Karpas-422 (cell line): ENCODE measurements around the gene HSPA9. TPM values are rescaled to one million over a fixed set of nuclear protein-coding genes. Genes with fewer than 3 reads are reported as not detected.

ENCODE experiments used
- DNase-seq: peaks from one replicate; pipeline ENCODE4 v3.0.0-alpha.2; 2015
- H2AFZ ChIP-seq: fragments of 200-600 bp; sonication (generic); 2 replicates; pipeline ENCODE4 v1.6.1; 2014; ENCODE audit warnings: antibody characterized with exemption, low read length, mixed read lengths
- H3K27ac ChIP-seq: fragments of 200-600 bp; sonication (generic); 2 replicates; pipeline ENCODE4 v1.5.1; 2014; ENCODE audit warnings: mild to moderate bottlenecking, low read length, moderate library complexity
- H3K27me3 ChIP-seq: fragments of 200-600 bp; sonication (generic); 2 replicates; pipeline ENCODE4 v1.6.1; 2014; ENCODE audit warnings: low read length, mixed read lengths
- H3K36me3 ChIP-seq: fragments of 200-600 bp; sonication (generic); 2 replicates; pipeline ENCODE4 v1.6.1; 2014; ENCODE audit warnings: low read length, mixed read lengths; ENCODE audit not compliant: insufficient read depth
- H3K4me1 ChIP-seq: fragments of 200-600 bp; sonication (generic); 2 replicates; pipeline ENCODE4 v1.6.1; 2014; ENCODE audit warnings: mild to moderate bottlenecking, low read length, mixed read lengths
- H3K4me2 ChIP-seq: fragments of 200-600 bp; sonication (generic); 2 replicates; pipeline ENCODE4 v1.6.1; 2014; ENCODE audit warnings: low read length, low read depth, mild to moderate bottlenecking; ENCODE audit not compliant: poor library complexity, severe bottlenecking
- H3K4me3 ChIP-seq: fragments of 200-600 bp; sonication (generic); 2 replicates; pipeline ENCODE4 v1.5.1; 2014; ENCODE audit warnings: mild to moderate bottlenecking, antibody characterized with exemption, low read length, mixed read lengths
- H3K79me2 ChIP-seq: fragments of 200-600 bp; sonication (generic); 2 replicates; pipeline ENCODE4 v1.6.1; 2014; ENCODE audit warnings: mild to moderate bottlenecking, low read length, mixed read lengths
- H3K9ac ChIP-seq: fragments of 200-600 bp; sonication (generic); 2 replicates; pipeline ENCODE4 v1.6.0; 2014; ENCODE audit warnings: low read length
- H3K9me2 ChIP-seq: fragments of 200-600 bp; sonication (generic), shearing (Covaris generic); replicated peaks from 2 replicates; pipeline ENCODE4 v1.6.0; 2014; ENCODE audit warnings: mild to moderate bottlenecking, low read length, moderate library complexity; ENCODE audit not compliant: insufficient read depth
- H3K9me3 ChIP-seq: fragments of 300-700, 200-600 bp; sonication (generic); 2 replicates; pipeline ENCODE4 v1.6.1; 2014; ENCODE audit warnings: low read length, mixed read lengths
- H4K20me1 ChIP-seq: fragments of 200-600 bp; sonication (generic); 2 replicates; pipeline ENCODE4 v1.6.1; 2014; ENCODE audit warnings: mild to moderate bottlenecking, antibody characterized with exemption, low read length, low read depth; ENCODE audit not compliant: insufficient read depth
- total RNA-seq: library from RNA; depleted of rRNA; stranded (reverse); fragments of >200 nt; shearing (Covaris generic); gene quantifications from 2 replicates; pipeline ENCODE4 v1.2.3, GENCODE V29; 2014; ENCODE audit warnings: low replicate concordance; rRNA removed

HSPA9 gene
- total RNA-seq, result 269 and 293 TPM in 2 replicates

- Histone ChIP-seq H3K9me3 (no peaks in the 10 kb centered on the region), H3K79me2 (peaks cover 39% of the 10 kb centered on the region), H3K9me2 (no peaks in the 10 kb centered on the region), H3K27ac (peak within 1 kb of the TSS; percentile 85), H3K4me1 (peaks cover 15% of the 10 kb centered on the region), H3K27me3 (no peaks in the 10 kb centered on the region), H3K4me2 (peak within 1 kb of the TSS; percentile 92), H4K20me1 (peaks cover 6% of the 10 kb centered on the region; the same call in 1 of the 2 replicates), H3K4me3 (peak within 1 kb of the TSS; percentile 85), H2AFZ (peak within 1 kb of the TSS; percentile 74; the same call in 1 of the 2 replicates), H3K9ac (peak within 1 kb of the TSS; percentile 88), H3K36me3 (peaks cover 24% of the 10 kb centered on the region)
- peak; percentile 99 for DNase-seq
Observed at GRCh38 chr5:138575194-138576015, at the start of gene HSPA9. TSS of gene HSPA9 (minus strand) at chr5:138575401. CDS start at chr5:138575318, 83 bp downstream.

GRCh38 chr5:138623053-138623452 lies 47.9 kb upstream of the HSPA9 start:
- Histone ChIP-seq H3K4me2 (no peak overlapping the region), H3K27me3 (no peaks in the 10 kb centered on the region), H3K9me2 (no peaks in the 10 kb centered on the region), H4K20me1 (no peaks in the 10 kb centered on the region), H3K9me3 (no peaks in the 10 kb centered on the region), H3K4me1 (no peaks in the 10 kb centered on the region), H3K36me3 (no peaks in the 10 kb centered on the region), H3K4me3 (no peak overlapping the region), H3K27ac (no peak overlapping the region), H3K79me2 (no peaks in the 10 kb centered on the region), H3K9ac (no peak overlapping the region), H2AFZ (no peak overlapping the region)
- DNase-seq, result no peak

- Histone ChIP-seq H3K9ac (no peak overlapping the region), H3K9me2 (no peaks in the 10 kb centered on the region), H2AFZ (no peak overlapping the region), H3K4me2 (no peak overlapping the region), H3K4me3 (no peak overlapping the region), H3K27ac (no peak overlapping the region), H4K20me1 (no peaks in the 10 kb centered on the region), H3K36me3 (no peaks in the 10 kb centered on the region), H3K4me1 (no peaks in the 10 kb centered on the region), H3K79me2 (no peaks in the 10 kb centered on the region), H3K9me3 (no peaks in the 10 kb centered on the region), H3K27me3 (no peaks in the 10 kb centered on the region)
- DNase-seq, result no peak
Observed at GRCh38 chr5:138622051-138622450, 46.9 kb upstream of the HSPA9 start.

GRCh38 chr5:138620663-138621224 lies 45.5 kb upstream of the HSPA9 start:
- no peaks in the 10 kb centered on the region for H3K79me2 ChIP-seq
- H3K27me3 ChIP-seq, result no peaks in the 10 kb centered on the region
- H3K27ac ChIP-seq, result no peak overlapping the region
- H4K20me1 ChIP-seq, result no peaks in the 10 kb centered on the region
- no peaks in the 10 kb centered on the region for H3K9me2 ChIP-seq
- no peaks in the 10 kb centered on the region for H3K9me3 ChIP-seq
- H2AFZ ChIP-seq, result no peak overlapping the region
- H3K4me3 ChIP-seq, result no peak overlapping the region
- no peaks in the 10 kb centered on the region for H3K4me1 ChIP-seq
- no peak overlapping the region for H3K4me2 ChIP-seq
- H3K36me3 ChIP-seq, result no peaks in the 10 kb centered on the region
- no peak overlapping the region for H3K9ac ChIP-seq
- no peak for DNase-seq

- Histone ChIP-seq H3K9me3 (no peaks in the 10 kb centered on the region), H3K27me3 (no peaks in the 10 kb centered on the region)
Observed at GRCh38 chr5:138616508-138616907, 41.3 kb upstream of the HSPA9 start.

GRCh38 chr5:138615461-138615860 lies 40.3 kb upstream of the HSPA9 start:
- Histone ChIP-seq H3K79me2 (no peaks in the 10 kb centered on the region), H3K4me3 (no peak overlapping the region), H3K4me1 (no peaks in the 10 kb centered on the region), H3K9me2 (no peaks in the 10 kb centered on the region), H3K27me3 (no peaks in the 10 kb centered on the region), H3K27ac (no peak overlapping the region), H3K9me3 (no peaks in the 10 kb centered on the region), H4K20me1 (no peaks in the 10 kb centered on the region), H3K36me3 (no peaks in the 10 kb centered on the region), H2AFZ (no peak overlapping the region), H3K4me2 (no peak overlapping the region), H3K9ac (no peak overlapping the region)
- DNase-seq, result no peak

More at GRCh38 chr5:138616508-138616907, 41.3 kb upstream of the HSPA9 start:
- H3K27ac ChIP-seq, result no peak overlapping the region
- H3K79me2 ChIP-seq, result no peaks in the 10 kb centered on the region
- no peaks in the 10 kb centered on the region for H3K9me2 ChIP-seq
- H3K4me2 ChIP-seq, result no peak overlapping the region
- H4K20me1 ChIP-seq, result no peaks in the 10 kb centered on the region
- no peak for DNase-seq
- H2AFZ ChIP-seq, result no peak overlapping the region
- H3K4me1 ChIP-seq, result no peaks in the 10 kb centered on the region
- H3K9ac ChIP-seq, result no peak overlapping the region
- H3K36me3 ChIP-seq, result no peaks in the 10 kb centered on the region
- no peak overlapping the region for H3K4me3 ChIP-seq

- Histone ChIP-seq H2AFZ (no peak overlapping the region), H3K36me3 (no peaks in the 10 kb centered on the region), H3K9me3 (no peaks in the 10 kb centered on the region), H3K27ac (no peak overlapping the region), H3K79me2 (no peaks in the 10 kb centered on the region), H3K9me2 (no peaks in the 10 kb centered on the region), H4K20me1 (no peaks in the 10 kb centered on the region), H3K27me3 (no peaks in the 10 kb centered on the region), H3K4me2 (no peak overlapping the region), H3K4me1 (no peaks in the 10 kb centered on the region), H3K4me3 (no peak overlapping the region), H3K9ac (no peak overlapping the region)
- DNase-seq, result no peak
Observed at GRCh38 chr5:138611678-138612218, 36.5 kb upstream of the HSPA9 start.

GRCh38 chr5:138610918-138611677 lies 35.9 kb upstream of the HSPA9 start:
- Histone ChIP-seq H3K79me2 (no peaks in the 10 kb centered on the region), H3K9me2 (no peaks in the 10 kb centered on the region), H3K4me3 (no peak overlapping the region), H2AFZ (no peak overlapping the region), H3K4me2 (no peak overlapping the region), H3K27me3 (no peaks in the 10 kb centered on the region), H3K36me3 (no peaks in the 10 kb centered on the region), H3K27ac (no peak overlapping the region), H3K4me1 (no peaks in the 10 kb centered on the region), H3K9me3 (no peaks in the 10 kb centered on the region), H4K20me1 (no peaks in the 10 kb centered on the region), H3K9ac (no peak overlapping the region)
- no peak for DNase-seq
